PC-3 (cell line): Measurements from ENCODE around the gene GABARAPL2. TPM values are rescaled to one million over a fixed set of nuclear protein-coding genes. Genes with fewer than 3 reads are reported as not detected.

ENCODE experiments used
- ATAC-seq: fragments of 200-7000 bp; cut with Tn5 transposase; 2 replicates; pipeline ENCODE4 v1.9.1; 2020; ENCODE audit warnings: mild to moderate bottlenecking, moderate library complexity
- BruUV-seq: library from RNA; stranded (reverse); fragments of 400-500 nt; replicated peaks from 2 replicates; lab custom pipeline; 2021; lab: Mats Ljungman, UMichigan
- CTCF ChIA-PET: fragments of 300-600 bp; sonication (Branson Sonifier 250); formaldehyde crosslinking; loops from one replicate; lab custom pipeline; 2022; ENCODE audit warnings: antibody characterized with exemption; lab: Charles Lee
- POLR2A ChIA-PET: fragments of 300-600 bp; sonication (Branson Sonifier 250); formaldehyde crosslinking; loops from one replicate; lab custom pipeline; 2022; ENCODE audit warnings: antibody characterized with exemption; ENCODE audit not compliant: unreplicated experiment; lab: Charles Lee
- DNase-seq: peaks from one replicate; pipeline ENCODE4 v3.0.0-alpha.2; 2015
- H2AFZ ChIP-seq: fragments of 300-600 bp; sonication (generic); 2 replicates; pipeline ENCODE4 v1.6.0; 2016; ENCODE audit warnings: antibody characterized with exemption, low read length
- H3F3A ChIP-seq: fragments of 300-600 bp; sonication (generic); one replicate; pipeline ENCODE4 v1.6.0; 2017; ENCODE audit warnings: antibody characterized with exemption, low read length, control low read depth, mild to moderate bottlenecking; ENCODE audit not compliant: unreplicated experiment
- H3K27ac ChIP-seq: fragments of 300-600 bp; sonication (generic); 2 replicates; pipeline ENCODE4 v1.5.1; 2016; ENCODE audit warnings: mild to moderate bottlenecking, low read length
- H3K27me3 ChIP-seq: fragments of 300-600 bp; sonication (generic); 2 replicates; pipeline ENCODE4 v1.6.1; 2016; ENCODE audit warnings: low read length, mixed read lengths
- H3K36me3 ChIP-seq: fragments of 300-600 bp; sonication (generic); 2 replicates; pipeline ENCODE4 v1.6.1; 2016; ENCODE audit warnings: low read depth, mixed run types, low read length, mixed read lengths
- H3K4me1 ChIP-seq: fragments of 300-600 bp; sonication (generic); 2 replicates; pipeline ENCODE4 v1.5.1; 2016; ENCODE audit warnings: low read length; ENCODE audit not compliant: insufficient read depth
- H3K4me2 ChIP-seq: fragments of 300-600 bp; sonication (generic); 2 replicates; pipeline ENCODE4 v1.6.0; 2016; ENCODE audit warnings: low read length
- H3K4me3 ChIP-seq: fragments of 300-600 bp; sonication (generic); 2 replicates; pipeline ENCODE4 v1.5.1; 2016; ENCODE audit warnings: mild to moderate bottlenecking, low read length, mixed read lengths
- H3K79me2 ChIP-seq: fragments of 300-600 bp; sonication (generic); 2 replicates; pipeline ENCODE4 v1.6.1; 2017; ENCODE audit warnings: low read length, mixed read lengths
- H3K9ac ChIP-seq: fragments of 300-600 bp; sonication (generic); 2 replicates; pipeline ENCODE4 v1.6.0; 2016; ENCODE audit warnings: mild to moderate bottlenecking, low read length
- H3K9me2 ChIP-seq: fragments of 300-600 bp; sonication (generic); replicated peaks from 2 replicates; pipeline ENCODE4 v1.6.1; 2016; ENCODE audit warnings: mixed run types, low read length, mixed read lengths
- H3K9me3 ChIP-seq: fragments of 300-600 bp; sonication (generic); 2 replicates; pipeline ENCODE4 v1.6.1; 2016; ENCODE audit warnings: low read length, mixed read lengths
- H4K20me1 ChIP-seq: fragments of 300-600 bp; sonication (generic); 2 replicates; pipeline ENCODE4 v1.6.1; 2016; ENCODE audit warnings: low read length, mixed read lengths
- CTCF ChIP-seq: fragments of 300-600 bp; sonication (generic); conservative IDR thresholded peaks from 2 replicates; pipeline ENCODE4 v1.5.1; 2017; ENCODE audit warnings: antibody characterized with exemption, low read depth, mild to moderate bottlenecking, low read length
- EZH2 ChIP-seq: fragments of 300-600 bp; sonication (generic); IDR thresholded peaks from one replicate; pipeline ENCODE4 v1.6.1; 2017; ENCODE audit warnings: antibody characterized with exemption, mild to moderate bottlenecking, low read length; ENCODE audit not compliant: unreplicated experiment
- EZH2phosphoT487 ChIP-seq: fragments of 300-600 bp; sonication (generic); IDR thresholded peaks from 2 replicates; pipeline ENCODE4 v1.6.1; 2018; ENCODE audit warnings: mild to moderate bottlenecking, antibody characterized with exemption, low read length, borderline replicate concordance
- intact Hi-C: fragments of 100-400 bp; cut with micrococcal nuclease; formaldehyde crosslinking; loops from 2 replicates; pipeline ENCODE4 v1.9.0; 2023
- total RNA-seq: library from RNA; depleted of rRNA; stranded (reverse); fragments of >200 nt; gene quantifications from 2 replicates; pipeline ENCODE4 v1.2.3, GENCODE V29; 2014

Gene GABARAPL2
- total RNA-seq, 1 experiment from 2014 or later = 24.7 TPM

GRCh38 chr16:75593825-75594820 lies 27.9 kb downstream of the GABARAPL2 start:
- Histone ChIP-seq H3K27ac (peak overlapping the region; percentile 85), H3K9me3 (no peaks in the 10 kb centered on the region), H4K20me1 (no peaks in the 10 kb centered on the region), H3K36me3 (peaks cover 7% of the 10 kb centered on the region; the same call in 1 of the 2 replicates), H3K9ac (peak overlapping the region; percentile 50), H3K4me3 (peak overlapping the region; percentile 30; the same call in 1 of the 2 replicates), H3K79me2 (no peaks in the 10 kb centered on the region), H3F3A (no peaks in the 10 kb centered on the region), H2AFZ (peak overlapping the region; percentile 73), H3K4me2 (peak overlapping the region; percentile 75), H3K4me1 (peaks cover 16% of the 10 kb centered on the region), H3K9me2 (no peaks in the 10 kb centered on the region), H3K27me3 (no peaks in the 10 kb centered on the region)
- BruUV-seq = no TSS peak
- TF ChIP-seq EZH2 (no peak), EZH2phosphoT487 (no peak)
- ChIA-PET CTCF (no interaction called here), POLR2A (no interaction called here)
- DNase-seq (peak; percentile 84), ATAC-seq (peak; percentile 98)
- intact Hi-C loops = no loop called here

- TSS peak; percentile 18 for BruUV-seq
- Histone ChIP-seq H3K9me2 (no peaks in the 10 kb centered on the region), H3K4me1 (peaks cover 6% of the 10 kb centered on the region), H3K27me3 (no peaks in the 10 kb centered on the region), H4K20me1 (no peaks in the 10 kb centered on the region), H3K27ac (no peak overlapping the region), H3F3A (no peaks in the 10 kb centered on the region), H3K4me3 (no peak overlapping the region), H3K79me2 (no peaks in the 10 kb centered on the region), H2AFZ (no peak overlapping the region), H3K4me2 (no peak overlapping the region), H3K9ac (no peak overlapping the region), H3K9me3 (no peaks in the 10 kb centered on the region), H3K36me3 (peaks cover 30% of the 10 kb centered on the region)
- no peak for DNase-seq
- intact Hi-C loops = no loop called here
- ATAC-seq = peak; percentile 37
- CTCF ChIA-PET = interaction anchor here (0.5 kb wide), 1 partner anchor 82 kb away, joined by 4 read pairs; no protein-coding TSS in a partner anchor
- TF ChIP-seq EZH2 (no peak), CTCF (no peak), EZH2phosphoT487 (no peak)
- POLR2A ChIA-PET = no interaction called here
These were observed 33.5 kb downstream of the GABARAPL2 start for GRCh38 chr16:75599452-75600277.

- no peaks in the 10 kb centered on the region for H3K27me3 ChIP-seq
- no TSS peak for BruUV-seq
- intact Hi-C loops = no loop called here
- DNase-seq (no peak), ATAC-seq (no peak)
- no peak overlapping the region for H3K27ac ChIP-seq
- peaks cover 32% of the 10 kb centered on the region for H3K36me3 ChIP-seq
- no peak overlapping the region for H3K4me3 ChIP-seq
- H3K4me1 ChIP-seq = no peaks in the 10 kb centered on the region
- no peak overlapping the region for H2AFZ ChIP-seq
- no peaks in the 10 kb centered on the region for H4K20me1 ChIP-seq
- H3K9ac ChIP-seq = no peak overlapping the region
- CTCF ChIA-PET = no interaction called here
- no peaks in the 10 kb centered on the region for H3K79me2 ChIP-seq
- H3K4me2 ChIP-seq = no peak overlapping the region
- POLR2A ChIA-PET = no interaction called here
- no peaks in the 10 kb centered on the region for H3K9me2 ChIP-seq
- H3F3A ChIP-seq = no peaks in the 10 kb centered on the region
- no peaks in the 10 kb centered on the region for H3K9me3 ChIP-seq
- TF ChIP-seq EZH2phosphoT487 (no peak), CTCF (no peak), EZH2 (no peak)
These were observed 37.1 kb downstream of the GABARAPL2 start for GRCh38 chr16:75603241-75603640.
